GM18502 (cell line): ENCODE data around the gene CSF2.

ENCODE experiments used
- ATAC-seq: cut with Tn5 transposase; IDR thresholded peaks from one replicate; pipeline ENCODE4 v1.9.1; 2021; ENCODE audit warnings: mild to moderate bottlenecking; ENCODE audit not compliant: unreplicated experiment, poor library complexity

CSF2 gene

DNA sequence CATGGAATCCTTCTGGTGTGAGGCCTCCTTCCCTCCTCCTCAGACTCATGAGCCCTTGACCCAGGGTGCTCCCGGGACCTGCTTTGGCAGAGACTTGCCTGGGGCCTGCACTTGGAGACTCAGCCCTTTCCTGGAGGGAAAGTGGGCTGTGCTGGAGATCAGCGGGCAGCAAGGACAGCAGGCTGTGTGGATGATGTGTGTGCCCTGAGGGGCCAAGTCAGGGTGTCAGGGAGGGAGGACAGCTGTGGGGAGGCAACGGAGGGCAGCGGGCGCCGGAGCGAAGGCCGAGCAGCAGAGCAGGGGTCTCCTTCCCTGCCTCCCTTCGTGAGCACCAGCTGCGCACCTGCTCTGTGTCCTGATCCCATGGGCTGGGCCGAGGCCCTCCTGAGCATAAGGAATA, 6.1 kb upstream of the CSF2 start:
- no peak for ATAC-seq

GRCh38 chr5:132067941-132068808, 5.4 kb upstream of the CSF2 start:
- ATAC-seq: no peak

DNA sequence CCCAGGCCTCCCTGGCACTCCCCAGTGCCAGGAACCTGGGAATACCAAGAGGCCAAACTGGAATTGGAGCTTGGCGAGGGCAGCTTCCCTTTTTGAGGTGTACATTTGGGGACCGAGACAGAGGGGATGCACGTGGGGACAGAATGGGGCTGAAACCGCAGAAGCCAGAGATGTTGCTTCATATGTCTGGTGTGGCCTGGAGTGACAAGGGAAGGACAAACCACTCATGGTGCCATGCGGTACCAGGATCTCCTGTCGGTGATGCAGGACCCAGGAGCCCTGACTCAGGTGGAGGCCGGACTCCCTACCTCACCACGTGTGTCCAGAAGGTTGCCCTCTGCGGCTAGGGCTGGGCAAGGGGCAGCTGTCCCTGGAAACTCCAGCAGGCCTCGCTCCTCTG, 4.0 kb upstream of the CSF2 start:
- ATAC-seq: no peak

GRCh38 chr5:132069994-132070393, 3.6 kb upstream of the CSF2 start:
- no peak for ATAC-seq

DNA sequence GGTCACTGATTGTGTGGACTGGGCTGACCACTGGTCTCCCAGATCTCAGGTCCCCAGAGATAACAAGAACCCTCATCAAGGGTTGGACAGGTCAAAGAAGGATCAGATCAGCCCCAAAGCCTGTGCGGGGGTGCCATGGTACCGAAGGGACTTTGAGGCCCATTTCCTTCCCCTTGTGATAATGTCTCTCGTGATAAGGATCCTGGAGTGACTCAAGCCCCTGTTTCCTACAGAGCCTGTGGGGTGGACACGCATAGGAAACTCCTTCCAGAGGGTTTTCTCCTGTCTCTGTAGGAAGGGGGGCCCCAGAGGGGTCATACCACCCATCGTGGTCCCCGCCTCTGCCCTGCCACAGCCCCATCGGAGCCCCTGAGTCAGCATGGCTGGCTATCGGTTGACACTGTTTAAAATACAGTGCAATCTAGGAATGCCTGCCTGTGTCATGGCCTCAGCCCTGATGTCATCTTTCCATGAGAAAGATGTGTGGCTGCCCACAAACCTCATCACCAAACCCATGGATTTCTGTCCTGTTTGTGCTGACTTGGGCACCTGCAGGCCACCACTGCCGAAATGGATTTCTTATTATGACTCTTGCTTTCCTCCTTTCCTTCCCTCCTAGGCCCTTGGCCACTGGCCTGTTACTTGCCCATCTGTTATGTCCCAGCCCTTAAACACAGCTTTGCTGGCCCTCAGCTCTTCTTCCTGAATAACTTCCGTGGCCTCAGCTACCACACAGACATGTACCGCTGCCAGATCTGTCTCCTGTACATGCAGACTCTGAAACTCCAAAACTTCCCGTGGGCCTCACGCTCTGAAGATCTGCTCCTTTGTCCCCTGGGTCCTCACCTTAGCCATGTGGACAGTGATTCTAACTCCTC, 2.9 kb upstream of the CSF2 start:
- no peak for ATAC-seq

GRCh38 chr5:132071338-132071707, 2.3 kb upstream of the CSF2 start:
- ATAC-seq: no peak

DNA sequence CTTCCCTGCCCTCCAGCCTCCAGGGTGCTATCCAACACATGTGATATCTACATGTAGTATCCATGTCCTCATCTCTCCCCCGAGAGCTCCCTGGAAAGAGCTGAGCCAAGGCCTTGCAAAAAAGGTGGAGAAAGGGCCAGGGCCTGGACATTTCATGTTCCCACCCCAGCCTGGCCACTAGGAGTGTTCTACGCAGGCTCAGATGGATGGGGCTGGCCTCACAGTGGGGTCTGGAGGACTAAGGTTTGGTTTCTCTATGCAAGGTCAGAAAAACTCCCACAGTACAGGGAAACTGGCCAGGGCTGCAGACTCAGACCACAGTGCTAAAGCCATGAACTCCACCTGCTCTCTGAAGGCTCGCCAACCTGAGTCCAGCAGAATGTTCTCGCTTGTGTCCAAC, 1.5 kb upstream of the CSF2 start:
- no peak for ATAC-seq

- ATAC-seq: no peak
Measured at GRCh38 chr5:132072528-132072927, 1.1 kb upstream of the CSF2 start.

GRCh38 chr5:132074091-132074771, 642 bp downstream of the CSF2 start:
- no peak for ATAC-seq

DNA sequence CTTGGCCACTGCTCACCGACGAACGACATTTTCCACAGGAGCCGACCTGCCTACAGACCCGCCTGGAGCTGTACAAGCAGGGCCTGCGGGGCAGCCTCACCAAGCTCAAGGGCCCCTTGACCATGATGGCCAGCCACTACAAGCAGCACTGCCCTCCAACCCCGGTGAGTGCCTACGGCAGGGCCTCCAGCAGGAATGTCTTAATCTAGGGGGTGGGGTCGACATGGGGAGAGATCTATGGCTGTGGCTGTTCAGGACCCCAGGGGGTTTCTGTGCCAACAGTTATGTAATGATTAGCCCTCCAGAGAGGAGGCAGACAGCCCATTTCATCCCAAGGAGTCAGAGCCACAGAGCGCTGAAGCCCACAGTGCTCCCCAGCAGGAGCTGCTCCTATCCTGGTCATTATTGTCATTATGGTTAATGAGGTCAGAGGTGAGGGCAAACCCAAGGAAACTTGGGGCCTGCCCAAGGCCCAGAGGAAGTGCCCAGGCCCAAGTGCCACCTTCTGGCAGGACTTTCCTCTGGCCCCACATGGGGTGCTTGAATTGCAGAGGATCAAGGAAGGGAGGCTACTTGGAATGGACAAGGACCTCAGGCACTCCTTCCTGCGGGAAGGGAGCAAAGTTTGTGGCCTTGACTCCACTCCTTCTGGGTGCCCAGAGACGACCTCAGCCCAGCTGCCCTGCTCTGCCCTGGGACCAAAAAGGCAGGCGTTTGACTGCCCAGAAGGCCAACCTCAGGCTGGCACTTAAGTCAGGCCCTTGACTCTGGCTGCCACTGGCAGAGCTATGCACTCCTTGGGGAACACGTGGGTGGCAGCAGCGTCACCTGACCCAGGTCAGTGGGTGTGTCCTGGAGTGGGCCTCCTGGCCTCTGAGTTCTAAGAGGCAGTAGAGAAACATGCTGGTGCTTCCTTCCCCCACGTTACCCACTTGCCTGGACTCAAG, 1.5 kb downstream of the CSF2 start:
- ATAC-seq: no peak

DNA sequence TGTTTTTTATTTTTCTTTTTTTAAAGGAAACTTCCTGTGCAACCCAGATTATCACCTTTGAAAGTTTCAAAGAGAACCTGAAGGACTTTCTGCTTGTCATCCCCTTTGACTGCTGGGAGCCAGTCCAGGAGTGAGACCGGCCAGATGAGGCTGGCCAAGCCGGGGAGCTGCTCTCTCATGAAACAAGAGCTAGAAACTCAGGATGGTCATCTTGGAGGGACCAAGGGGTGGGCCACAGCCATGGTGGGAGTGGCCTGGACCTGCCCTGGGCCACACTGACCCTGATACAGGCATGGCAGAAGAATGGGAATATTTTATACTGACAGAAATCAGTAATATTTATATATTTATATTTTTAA, 2.1 kb downstream of the CSF2 start:
- ATAC-seq: no peak

DNA sequence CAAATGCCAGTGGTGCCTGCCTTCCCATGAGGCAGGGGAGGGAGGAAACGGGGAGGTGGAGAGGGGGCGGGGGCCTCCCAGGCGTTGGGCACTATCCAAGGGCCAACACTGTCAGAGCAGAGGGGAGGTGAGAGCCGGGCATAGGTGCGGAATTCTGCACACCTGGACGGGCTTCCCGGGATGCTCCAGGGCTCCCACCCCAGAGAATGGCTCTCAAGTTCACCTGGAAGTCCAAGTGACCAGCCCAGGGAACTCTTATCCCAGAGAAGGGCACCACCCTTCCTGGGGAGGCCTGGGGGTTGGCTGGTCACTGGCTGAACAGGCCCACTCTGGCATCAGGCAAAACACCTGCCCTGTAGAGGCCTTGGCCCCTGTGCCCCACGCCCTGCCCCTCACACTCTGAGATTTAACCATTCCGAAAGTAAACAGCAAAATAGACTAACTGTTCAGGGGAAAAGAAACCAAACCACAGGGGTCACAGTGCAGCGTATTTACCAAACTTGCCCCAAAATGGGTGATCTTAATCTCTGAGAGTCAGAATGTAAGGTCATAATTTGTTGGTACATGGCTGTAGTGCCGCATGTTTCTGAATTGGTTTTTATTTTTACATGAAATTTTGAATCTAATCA, 2.7 kb downstream of the CSF2 start:
- ATAC-seq: no peak

- no peak for ATAC-seq
Measured at GRCh38 chr5:132076983-132077382, 3.4 kb downstream of the CSF2 start.

- no peak for ATAC-seq
Measured at GRCh38 chr5:132079081-132079480, 5.5 kb downstream of the CSF2 start.

- ATAC-seq: no peak
Measured at GRCh38 chr5:132079619-132080018, 6.0 kb downstream of the CSF2 start.

DNA sequence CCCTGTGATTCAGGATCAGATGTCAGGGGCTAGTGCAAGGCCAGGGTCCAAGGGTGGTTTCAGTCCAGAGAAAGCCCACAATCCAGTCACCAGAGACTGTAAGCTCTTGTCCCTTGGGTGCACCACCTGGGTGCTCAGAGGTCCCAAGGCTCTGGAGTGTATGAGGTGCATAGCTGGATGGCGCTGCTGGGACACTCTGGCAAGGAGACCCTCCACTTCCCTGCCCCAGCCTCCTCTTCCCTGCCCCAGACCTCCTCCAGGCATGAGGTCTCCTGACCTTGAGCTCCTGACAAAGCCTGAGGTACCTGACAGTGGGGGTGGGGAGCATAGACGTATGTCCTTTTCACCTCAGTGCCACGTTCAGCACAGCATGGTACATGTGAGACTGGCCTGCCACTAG, 7.0 kb downstream of the CSF2 start:
- ATAC-seq: no peak

DNA sequence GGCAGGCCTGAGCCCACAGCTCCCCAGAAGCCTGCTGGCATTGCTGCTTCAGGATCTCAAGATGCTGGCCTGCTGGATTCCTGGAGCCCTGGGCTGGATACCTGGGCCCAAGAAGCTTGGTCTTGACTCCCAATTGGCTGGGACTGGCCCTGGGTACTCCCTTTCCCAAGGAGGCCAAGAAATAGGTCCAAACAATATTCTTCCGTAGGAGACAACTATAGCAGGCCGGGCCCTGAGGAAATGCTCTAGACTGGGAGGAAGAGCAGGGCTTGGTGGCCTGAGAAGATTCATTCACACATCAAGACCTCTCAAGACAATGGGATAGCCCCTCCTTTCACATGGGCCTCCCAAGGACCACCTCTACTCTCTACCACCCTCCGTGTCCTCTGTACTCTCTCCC, 7.9 kb downstream of the CSF2 start:
- no peak for ATAC-seq

DNA sequence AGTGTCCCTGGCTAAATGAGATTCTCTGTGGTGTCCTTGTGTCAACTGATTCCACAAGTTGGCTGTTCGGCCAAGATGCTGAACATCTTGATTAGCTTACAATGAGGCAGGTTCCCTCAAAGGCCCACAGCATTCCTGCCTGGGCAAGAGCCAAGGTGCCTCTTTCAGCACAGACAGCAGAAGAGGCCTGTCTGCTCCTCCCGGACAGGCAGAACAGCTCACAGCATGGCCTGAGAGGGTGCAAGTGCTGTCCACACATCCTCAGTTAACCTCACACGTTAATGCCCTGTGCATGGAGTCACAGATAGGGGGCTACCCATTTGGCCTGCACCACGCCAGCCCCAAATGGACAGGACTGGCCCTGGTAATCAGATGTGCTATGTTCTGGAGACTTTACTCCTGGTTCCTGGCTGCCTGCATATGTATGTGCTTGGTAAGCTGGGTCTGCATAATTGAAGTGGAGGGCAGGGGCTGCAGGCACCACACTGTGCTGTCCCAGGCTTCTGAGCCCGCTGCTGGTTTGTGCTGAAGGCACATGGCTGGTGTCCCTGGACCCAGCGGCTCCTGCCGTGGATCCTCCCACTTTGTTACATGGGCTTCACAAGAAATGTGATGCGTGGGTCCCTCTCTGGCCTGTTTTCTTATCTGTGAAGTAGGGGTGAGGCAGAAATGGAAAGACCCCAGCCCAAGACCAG, 8.9 kb downstream of the CSF2 start:
- ATAC-seq: no peak

DNA sequence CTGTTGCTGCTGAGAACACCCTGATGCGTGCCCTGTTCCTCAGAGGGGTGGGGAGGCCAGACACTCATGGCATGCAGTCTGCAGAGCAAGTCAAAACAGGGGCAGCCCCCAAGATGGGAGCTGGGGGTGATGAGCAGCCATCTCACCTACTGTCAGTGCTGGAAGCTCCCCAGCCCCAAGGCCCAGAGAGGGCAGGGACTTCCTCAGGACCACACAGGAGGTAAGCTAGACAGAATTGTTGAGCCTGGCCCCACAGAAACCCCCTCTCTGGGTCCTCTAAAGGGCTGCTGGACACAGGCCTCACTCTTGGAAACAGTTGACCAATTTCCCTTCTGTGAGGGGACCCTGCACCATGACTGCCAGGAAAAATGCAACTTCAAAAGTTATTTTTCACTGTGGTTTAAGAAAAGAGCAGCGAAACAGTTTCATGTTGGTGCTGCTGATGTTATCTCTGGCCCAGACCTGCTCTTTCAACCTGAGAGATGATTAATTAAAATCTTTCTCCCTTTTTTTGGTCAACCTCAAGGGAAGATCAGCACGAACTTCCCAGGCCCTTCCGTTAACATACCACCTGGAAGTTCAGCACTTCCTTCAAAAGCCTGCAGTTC, 9.6 kb downstream of the CSF2 start:
- ATAC-seq: no peak
